AG09309 (cell line): Measurements from ENCODE around the gene HPS1.

ENCODE experiments used
- DNase-seq: peaks from one replicate; pipeline ENCODE4 v3.0.0-alpha.2; 2010; ENCODE audit warnings: low read depth
- H3K4me3 ChIP-seq: 2 replicates; pipeline ENCODE4 v1.5.1; 2011; ENCODE audit warnings: mild to moderate bottlenecking, low read depth, low read length, moderate library complexity; ENCODE audit not compliant: control insufficient read depth
- TF ChIP-seq, protein P1 (sequence below): IDR thresholded peaks from 2 replicates; pipeline ENCODE4 v1.5.1; 2011; ENCODE audit warnings: mild to moderate bottlenecking, low read depth, low read length, inconsistent platforms; ENCODE audit not compliant: insufficient read depth, control insufficient read depth; ENCODE audit errors: missing control alignments

Gene HPS1

DNA sequence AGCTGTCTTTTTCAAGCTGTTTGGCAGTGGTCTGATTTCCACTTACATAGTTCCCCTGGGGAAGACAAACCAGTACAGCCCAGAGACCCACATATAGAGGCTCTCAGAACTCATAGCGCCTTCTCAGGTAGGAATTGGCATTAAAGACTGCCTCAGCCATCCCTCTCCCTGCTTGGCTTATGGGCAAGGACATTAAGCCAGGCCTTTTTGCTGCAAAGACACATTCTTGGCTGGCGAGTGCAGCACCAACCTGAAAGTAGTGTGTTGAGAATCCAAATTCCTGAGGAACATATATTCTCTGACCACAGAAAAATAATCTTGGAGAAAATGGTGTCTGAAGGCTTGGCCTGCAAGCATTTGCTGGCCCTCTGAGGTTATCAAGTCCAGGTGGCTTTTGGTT is 39.2 kb upstream of the HPS1 start:
- TF ChIP-seq, protein P1, sequence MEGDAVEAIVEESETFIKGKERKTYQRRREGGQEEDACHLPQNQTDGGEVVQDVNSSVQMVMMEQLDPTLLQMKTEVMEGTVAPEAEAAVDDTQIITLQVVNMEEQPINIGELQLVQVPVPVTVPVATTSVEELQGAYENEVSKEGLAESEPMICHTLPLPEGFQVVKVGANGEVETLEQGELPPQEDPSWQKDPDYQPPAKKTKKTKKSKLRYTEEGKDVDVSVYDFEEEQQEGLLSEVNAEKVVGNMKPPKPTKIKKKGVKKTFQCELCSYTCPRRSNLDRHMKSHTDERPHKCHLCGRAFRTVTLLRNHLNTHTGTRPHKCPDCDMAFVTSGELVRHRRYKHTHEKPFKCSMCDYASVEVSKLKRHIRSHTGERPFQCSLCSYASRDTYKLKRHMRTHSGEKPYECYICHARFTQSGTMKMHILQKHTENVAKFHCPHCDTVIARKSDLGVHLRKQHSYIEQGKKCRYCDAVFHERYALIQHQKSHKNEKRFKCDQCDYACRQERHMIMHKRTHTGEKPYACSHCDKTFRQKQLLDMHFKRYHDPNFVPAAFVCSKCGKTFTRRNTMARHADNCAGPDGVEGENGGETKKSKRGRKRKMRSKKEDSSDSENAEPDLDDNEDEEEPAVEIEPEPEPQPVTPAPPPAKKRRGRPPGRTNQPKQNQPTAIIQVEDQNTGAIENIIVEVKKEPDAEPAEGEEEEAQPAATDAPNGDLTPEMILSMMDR: no peak
- H3K4me3 ChIP-seq: no peak overlapping the region
- no peak for DNase-seq

DNA sequence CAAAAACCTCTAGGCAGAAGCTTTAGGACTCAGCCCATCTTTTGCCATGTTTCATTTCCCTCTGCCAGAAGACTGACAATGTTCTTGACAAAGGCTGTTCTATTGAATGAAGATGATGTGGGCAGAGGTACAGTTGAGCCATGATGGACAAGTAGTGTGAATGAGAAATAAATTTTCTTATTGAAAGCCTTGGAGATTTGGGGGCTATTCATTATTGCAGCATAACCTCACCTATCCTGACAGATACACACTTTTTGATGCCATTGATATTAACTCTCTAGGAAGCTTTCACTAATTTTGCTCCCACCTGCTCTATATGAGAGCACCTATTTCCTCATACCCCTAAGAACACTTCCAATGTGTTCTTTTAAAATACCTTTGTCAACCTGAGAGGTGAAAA is 36.9 kb upstream of the HPS1 start:
- H3K4me3 ChIP-seq: no peak overlapping the region
- TF ChIP-seq, protein P1: no peak
- DNase-seq: no peak

DNA sequence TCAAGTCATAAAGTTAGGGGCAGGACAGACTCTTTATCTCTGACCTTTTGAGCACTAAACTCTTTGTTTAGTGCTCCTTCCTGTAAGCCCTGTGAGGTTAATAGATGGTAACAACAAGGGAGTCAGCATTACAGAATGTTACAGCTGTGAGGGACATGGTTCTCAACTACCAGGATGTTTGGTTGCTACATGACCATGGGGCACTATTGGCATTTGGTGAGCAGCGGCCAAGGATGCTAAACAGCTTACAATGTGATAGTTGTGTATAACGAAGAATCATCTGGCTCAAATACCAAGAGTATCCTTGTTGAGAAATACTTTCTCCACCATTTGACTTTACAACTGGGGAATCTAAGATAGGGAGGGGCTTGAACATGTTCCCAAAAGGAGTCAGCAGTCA is 35.4 kb upstream of the HPS1 start:
- no peak for DNase-seq
- TF ChIP-seq, protein P1: no peak
- H3K4me3 ChIP-seq: no peak overlapping the region

DNA sequence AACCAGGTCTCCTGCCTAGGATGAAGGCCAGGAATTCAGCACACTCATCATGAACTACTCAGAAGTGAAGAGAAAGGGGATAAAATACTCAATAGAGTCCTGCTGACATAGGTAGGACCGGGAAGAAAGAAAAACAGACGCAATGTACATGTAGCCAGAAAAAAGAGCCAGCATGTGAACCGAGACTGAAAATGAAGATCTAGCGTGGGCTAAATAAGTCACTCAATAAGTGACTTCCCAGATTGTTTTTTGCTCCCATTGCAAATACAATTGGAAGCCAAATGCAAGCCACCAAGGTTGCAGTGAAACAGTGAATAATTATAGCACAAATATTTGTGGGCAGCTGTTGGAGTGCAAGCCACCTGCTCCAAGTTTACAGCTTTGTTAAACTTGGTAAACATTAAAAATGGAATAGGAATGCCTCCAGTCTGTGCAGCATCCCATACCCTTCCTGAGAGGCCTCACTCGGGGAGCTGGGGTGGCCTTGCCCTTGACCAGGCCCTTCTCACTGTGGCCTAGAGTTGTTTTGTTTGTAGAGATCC is 34.7 kb upstream of the HPS1 start:
- no peak overlapping the region for H3K4me3 ChIP-seq
- TF ChIP-seq, protein P1: no peak
- no peak for DNase-seq

DNA sequence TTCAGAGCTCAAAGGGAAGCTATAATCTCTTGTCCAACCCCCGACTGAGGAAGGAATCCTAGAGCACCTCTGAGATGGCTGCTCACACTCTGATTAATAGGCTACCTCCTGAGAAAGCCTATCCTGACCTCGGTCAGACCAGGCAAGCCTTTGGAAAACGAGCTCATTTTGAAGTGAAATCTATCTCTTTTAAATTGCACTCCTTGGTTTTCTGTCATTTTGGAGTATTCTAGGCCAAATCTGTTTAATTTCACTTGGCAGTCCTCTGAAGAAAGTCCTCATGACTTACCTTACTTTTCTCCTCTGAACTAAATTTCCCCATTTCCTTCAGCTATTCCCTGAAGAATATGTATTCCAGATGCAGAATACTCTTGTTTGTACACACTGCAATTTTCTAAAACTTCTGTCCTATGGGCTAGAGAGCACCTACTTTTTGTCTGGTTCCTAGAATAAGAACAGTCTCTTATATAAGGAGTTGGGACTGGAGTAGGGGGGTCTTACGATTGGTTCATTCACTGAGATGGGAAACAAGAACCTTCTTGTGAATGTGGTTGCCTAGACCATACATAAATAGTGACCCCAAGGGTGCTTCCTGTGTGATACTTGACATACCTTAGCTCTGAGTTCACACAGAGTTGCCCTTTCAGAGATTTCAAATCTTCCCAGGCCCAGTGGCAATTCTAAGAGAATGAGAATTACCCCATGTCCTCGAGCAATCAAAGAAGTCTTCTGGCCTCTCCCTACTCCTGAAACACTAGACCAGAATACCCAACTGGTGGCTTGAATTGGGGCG is 31.9 kb upstream of the HPS1 start:
- no peak overlapping the region for H3K4me3 ChIP-seq
- DNase-seq: no peak
- TF ChIP-seq, protein P1: no peak

DNA sequence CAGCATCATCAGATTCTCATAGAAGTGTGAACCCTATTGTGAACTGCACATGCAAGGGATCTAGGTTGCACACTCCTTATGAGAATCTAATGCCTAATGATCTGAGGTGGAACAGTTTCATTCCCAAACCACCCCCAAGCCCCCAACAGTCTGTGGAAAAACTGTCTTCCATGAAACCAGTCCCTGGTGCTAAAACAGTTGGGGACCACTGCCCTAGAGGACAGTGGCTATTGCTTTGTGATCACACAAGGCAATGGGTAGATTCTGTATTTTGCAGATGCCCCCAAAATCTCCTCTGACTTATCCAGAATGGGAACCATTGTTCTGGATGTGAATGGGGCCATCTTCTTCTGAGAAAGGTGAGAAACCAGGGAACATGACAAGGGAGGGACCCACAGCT is 31.1 kb upstream of the HPS1 start:
- no peak overlapping the region for H3K4me3 ChIP-seq
- no peak for DNase-seq
- TF ChIP-seq, protein P1: no peak
